ENCODE results near the gene TCF12.
A peak's percentile ranks its signal among the peaks of the same experiment; 100 is the strongest.

Gene TCF12

DNA sequence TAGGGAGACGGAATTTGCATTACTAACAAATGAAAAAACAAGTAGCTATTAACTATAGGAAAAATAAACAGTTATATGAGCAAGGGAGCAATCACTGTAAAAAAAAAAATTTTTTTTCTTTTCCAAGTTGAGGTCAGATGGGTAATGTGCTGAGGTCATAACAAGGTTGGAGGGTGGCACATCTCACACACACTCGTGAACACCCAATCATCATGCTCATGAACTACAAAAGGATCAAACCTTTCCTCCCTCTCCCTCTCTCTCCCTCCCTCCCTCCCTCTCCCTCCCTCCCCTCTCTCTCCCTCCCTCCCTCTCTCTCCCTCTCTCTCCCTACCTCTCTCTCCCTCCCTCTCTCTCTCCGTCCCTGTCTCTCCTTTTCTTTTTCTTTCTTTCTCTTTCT is 360.0 kb downstream of the TCF12 start:
- no peak for DNase-seq

DNA sequence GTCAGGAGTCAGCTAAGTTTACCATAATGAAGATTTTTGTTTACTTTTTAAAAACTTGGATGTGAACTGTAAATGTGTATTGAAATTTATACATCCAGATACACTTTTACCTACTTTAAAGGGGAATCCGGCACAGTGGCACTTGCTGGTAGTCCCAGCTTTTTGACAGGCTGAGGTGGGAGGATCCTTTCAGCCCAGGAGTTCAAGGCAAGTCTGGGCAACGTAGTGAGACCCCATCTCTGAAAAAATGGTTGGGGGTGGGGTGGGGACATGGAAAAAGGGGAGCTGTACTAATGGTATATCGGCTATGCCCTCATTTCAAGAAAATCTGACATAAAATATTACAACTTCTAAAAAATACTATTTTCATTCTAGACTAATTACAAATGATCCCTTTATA is 362.0 kb downstream of the TCF12 start:
- DNase-seq: no peak

DNA sequence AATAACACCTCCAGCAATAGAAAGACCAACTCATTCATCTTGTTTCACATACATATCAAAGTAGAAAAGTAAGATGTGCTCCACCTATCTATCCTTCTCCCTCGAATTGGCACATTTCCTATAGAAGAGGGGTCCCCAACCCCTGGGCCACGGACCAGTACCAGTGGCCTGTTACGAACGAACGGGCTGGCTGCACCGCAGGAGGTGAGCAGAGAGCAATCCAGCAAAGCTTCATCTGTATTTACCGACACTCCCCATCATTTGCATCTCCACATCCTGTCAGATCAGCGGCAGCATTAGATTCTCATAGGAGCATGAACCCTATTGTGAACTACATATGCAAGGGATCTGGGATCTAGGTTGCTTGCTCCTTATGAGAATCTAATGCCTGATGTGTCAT is 362.9 kb downstream of the TCF12 start:
- no peak for DNase-seq

DNA sequence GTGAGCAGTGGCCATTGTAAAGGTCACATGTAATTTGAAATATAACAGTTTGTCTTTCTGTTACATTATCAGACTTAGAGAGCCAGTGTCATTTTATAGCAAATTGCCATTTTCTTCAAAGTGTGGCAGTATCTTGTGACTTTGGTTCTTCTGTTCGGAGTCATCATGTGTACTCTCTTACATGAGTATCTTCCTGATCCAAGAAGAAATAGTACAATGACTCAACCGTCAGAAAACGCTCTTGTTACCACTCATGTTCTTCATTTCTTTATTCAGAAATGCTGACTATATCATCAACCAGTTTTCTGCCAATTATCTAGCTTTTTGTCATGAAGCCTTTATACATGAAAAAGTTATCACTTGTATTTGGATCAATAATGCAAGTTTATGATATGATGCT is 364.2 kb downstream of the TCF12 start:
- no peak for DNase-seq

DNA sequence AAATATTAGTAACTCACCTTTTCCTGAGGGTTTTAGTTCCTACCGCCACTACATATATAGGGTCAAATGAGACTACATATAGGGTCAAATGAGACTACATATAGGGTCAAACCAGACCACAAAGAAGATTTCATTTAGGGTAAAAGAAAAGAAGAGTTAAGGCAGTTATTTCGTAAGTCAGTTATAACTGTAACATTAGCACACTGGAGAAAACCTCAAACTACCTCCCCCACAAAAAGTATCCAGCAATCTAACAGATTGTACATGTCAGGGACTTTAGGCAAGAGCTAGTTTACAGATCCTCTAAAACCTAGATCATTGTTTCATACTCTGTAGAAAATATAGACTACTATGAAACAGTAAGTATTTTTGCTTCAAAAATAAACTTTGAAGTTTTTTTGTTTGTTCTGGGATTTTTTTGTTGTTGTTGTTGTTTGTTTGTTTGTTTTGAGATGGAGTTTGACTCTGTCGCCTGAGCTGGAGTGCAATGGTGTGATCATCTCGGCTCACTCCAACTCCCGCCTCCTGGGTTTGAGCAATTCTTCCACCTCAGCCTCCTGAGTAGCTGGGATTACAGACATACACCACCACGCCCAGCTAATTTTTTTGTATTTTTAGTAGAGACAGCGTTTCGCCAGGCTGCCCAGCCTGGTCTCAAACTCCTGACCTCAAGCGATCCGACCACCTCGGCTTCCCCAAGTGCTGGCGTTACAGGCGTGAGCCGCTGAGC is 365.5 kb downstream of the TCF12 start:
- DNase-seq: no peak

DNA sequence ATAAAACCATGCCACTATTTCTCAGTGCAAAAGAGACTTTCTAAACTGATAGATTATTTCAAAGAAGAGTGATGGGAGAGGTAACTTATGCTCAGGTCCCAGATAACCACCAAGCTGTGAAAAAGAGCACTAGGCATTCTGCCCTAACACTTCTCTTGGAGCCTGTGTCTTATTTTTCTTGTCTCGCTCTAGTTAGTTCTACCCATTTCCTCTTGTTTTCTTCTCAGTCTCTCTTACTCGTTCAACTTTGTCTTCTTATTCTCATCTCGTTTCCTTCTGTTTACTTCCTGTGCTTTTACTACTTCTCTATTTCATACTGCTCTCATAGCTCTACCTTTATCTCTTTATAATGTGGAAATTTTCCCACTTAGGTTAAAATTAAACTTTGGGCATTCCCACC is 366.1 kb downstream of the TCF12 start:
- no peak for DNase-seq

DNA sequence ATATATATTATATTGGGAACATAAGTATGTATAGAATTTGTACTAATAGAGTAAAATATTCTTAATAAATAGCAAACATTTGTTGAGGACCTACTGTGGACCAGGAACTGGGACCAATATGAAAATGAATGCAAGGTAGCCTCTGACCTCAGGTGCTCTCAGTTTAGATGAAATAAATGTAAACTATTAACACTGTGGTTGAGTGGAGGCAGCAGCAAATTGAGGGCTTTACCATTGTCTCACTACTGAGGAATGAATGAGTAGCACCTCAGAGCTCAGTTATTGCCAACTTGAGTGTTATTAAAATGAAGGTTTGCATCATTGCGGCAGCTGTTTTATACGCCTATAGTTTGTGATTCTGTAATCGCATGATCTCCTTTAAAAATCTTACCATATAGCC is 366.9 kb downstream of the TCF12 start:
- DNase-seq: no peak

DNA sequence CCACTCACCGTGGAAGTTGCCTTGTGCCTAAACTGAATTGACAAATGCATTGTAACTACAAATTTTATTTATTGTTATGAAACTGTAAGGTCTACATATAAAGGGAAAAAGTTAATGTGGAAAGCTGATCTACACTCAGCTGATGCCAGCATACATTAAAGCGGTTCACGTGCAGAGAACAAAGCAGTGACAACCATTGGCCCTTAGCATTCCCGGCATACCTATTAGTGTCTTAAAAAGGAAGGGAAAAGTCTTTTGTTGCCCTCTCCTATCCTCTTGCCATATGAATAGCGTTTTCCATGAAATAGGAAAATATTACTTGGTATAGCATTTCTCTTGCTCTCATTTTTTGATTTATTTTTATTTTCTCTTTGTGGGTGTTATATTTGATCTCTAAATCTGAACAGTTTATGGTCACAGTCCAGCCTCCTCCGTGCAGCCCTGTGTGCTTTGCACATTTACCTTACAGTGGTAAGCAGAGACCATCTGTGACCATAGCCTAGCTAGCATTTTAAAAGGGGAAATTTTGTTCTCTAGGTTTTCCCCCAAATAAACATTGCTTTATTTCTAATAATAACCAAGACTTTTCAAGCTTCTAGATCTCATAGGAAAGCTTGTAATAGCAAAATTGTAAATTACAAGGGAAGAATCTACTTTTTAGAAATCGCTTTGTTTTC is 368.1 kb downstream of the TCF12 start:
- no peak for DNase-seq

DNA sequence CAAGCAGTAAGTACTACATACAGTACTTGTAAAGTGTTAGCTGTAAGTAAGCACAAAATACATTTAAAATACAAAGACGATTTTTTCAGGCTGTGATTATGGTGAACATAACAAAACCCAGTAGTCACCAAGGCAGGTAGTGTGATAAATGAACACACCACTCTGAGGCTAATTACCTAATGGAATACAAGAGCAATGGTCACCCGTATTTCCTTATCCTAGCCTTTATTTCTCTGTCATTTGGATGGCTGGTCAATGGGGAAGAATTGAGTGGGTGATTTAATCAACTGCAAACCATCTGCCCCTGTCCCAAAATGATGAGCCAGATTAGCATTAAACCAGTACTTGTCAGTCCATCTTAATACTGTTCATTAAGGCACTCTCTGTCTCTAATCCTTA is 368.7 kb downstream of the TCF12 start:
- no peak for DNase-seq

DNA sequence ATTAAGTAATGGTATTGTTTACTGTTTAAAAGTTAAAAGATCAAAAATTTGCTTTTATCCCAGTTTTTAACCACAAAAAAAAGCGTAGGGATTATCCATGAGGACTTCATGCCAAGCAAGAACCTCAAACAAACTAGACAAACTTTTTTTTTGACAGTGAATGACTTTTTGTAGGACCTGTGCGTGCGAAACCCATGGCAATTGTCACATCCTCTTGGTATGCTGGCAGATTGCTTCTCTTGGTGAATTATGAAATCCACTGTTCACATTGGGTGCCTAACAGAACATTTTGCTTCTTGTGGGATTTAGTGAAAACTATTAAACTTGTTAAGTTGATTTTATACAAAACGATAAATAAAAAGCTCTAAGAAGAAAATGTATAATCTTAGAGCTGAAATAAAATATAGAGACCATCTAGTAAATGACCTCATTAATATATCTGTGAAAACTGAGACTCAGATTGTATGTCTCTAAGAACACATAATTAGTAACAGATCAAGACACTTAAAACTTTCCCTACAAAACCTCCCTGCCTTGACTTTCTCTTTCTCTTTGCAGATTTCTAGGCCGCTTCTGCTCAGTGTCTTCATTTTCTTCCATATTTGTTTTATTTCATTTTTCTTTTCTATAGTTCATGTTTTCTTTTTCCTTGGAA is 370.6 kb downstream of the TCF12 start:
- DNase-seq: no peak

DNA sequence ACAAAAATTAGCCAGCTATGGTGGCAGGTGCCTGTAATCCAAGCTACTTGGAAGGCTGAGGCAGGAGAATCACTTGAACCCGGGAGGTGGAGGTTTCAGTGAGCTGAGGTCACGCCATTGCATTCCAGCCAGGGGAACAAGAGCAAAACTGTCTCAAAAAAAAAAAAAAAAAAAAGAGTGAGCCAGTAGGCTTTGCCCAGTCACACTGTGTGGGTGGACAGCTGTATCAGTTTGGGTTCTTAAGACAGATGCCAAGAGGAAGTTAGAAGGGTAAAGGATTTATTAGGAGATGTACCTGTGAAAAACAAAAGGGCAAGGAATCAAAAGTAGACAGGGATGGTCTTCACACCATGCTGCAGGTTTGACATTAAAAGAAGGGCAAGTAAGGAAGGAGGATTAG is 371.7 kb downstream of the TCF12 start:
- no peak for DNase-seq

DNA sequence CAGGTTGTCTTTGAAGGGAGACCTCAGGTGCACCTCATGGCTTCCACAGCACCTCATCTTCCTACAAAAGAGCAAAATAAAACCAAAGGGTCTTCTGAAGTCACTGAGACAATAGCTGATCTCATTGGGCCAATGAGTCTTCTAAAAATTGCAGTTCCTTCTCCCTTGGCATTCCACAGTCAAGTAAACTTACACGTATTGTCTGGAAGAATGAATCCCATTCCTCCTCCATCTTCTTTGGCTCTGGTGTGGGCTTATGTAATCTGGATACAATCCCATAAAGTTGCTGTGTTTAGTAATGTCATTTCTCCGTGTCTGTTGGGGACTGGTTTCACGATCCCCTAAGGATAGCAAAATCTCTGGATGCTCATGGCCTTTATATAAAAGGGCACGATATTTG is 372.4 kb downstream of the TCF12 start:
- no peak for DNase-seq

DNA sequence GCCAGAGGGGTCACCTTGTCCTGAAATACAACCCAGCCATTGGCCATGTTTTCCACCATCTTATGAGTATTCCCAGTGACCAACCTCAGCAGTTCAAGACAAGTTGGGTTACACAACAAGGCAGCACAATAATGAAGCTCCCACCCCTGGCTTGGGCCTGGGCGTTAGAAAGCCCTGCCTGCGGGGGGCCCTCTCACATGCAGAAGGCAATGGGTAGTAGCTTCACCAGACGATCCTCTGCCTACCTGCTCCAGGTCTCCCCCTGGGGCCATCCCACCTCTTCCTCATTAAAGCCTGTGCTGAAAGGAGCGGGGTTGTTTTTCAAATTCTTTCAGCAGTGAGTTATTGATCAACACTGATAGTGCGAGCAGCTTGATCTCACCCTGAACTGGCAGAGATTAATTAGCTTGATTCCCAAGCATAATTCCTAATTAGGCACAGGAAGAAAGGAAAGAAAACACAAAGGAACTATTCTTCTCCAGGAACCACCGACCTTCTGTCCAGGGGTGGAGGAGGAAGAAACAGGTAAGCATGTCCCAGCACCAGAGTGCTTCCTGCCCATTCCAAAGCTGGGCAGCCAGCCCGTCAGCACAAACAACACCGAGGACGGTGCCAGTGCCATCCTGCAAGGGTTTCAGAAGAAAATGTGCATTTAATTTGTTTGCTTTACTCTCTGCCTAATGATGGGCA is 378.2 kb downstream of the TCF12 start:
- DNase-seq: peak; percentile 32

DNA sequence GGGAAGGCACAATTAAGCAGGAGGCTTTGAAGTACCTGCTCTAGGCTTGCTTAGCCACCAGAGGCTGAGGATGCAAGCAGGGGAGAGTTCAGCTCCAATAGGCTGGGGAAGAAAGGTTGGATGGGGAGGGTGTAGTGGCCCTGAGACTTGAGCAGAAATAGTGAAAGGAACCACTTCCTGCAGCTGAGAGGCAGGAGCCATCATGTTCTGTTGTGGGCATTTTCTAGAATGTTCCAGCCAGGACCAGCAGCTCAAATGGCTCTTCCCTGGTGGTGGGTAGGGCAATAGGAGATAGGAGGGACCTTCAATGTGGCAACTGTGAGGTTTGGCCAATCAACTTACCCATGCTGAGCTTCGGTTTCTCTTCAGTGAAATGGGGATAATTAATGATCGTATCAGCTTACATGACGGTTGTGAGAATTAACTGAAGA is 378.7 kb downstream of the TCF12 start:
- DNase-seq: peak; percentile 24

DNA sequence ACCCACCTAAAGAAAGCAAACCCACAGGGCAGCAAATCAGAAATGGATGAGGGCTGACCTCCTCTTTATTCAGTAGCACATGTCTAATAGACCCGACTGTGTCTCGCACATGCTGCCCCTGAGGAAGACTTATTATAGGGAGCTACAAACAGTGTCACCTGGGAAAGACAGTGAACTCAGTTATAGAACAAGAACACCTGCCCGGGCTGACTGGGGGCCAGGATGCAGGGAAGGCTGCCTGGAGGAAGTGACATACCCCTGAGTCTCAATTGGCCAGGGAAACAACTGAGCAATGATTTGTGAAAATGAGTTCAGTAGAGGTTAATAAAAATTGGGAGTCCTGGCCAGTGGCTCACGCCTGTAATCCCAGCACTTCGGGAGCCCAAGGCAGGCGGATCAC is 379.2 kb downstream of the TCF12 start:
- peak; percentile 32 for DNase-seq

DNA sequence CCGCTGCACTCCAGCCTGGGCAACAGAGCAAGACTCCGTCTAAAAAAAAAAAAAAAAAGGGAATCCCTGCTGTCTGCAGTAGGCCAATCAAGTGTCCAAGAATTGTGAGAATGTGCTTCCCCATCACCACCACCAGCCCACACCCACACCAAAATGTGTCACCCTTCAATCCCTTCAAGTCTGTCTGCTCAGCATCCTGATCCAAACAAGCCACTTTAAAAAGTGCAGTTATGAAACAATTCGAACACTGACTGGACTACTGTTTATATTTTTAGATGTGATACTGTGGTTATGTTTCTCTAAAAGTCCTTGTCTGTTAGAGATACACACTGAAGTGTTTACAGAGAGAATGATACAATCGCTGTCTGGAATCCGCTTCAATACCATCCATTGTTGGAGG is 379.8 kb downstream of the TCF12 start:
- peak; percentile 4 for DNase-seq

DNA sequence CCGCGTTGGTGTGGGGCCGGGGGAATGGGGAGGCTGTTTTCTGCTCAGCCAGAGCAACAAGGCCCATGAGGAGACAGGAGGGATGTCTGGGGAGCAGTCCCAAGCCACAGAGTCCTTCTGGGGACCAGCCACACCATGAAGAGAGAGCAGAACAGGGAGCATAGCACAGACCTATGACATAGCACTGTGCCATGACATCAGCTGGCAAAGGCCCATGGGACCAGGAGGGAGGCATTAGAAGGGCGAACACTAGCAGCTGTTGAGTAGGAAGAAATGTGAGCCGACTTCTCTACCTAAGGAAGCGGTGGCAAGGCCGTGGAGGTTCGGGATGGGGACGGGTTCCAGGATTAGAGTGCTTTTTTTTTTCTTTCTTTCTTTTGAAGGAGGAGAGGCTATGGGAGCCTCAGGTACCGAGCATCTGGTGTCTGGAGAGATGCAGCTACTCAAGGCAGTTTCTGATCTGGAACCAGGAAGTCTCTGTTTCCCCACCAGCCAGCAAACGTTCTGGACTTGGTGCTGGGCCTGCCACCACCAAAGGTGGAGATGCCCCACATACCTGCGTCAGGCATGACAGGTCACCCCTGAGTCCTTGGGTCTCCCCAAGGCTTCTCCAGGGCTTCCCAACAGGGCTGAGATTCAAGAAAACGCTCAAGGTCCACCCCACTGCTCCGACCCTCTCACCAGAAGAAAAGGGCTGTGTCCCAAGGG is 380.6 kb downstream of the TCF12 start:
- DNase-seq: peak; percentile 35

DNA sequence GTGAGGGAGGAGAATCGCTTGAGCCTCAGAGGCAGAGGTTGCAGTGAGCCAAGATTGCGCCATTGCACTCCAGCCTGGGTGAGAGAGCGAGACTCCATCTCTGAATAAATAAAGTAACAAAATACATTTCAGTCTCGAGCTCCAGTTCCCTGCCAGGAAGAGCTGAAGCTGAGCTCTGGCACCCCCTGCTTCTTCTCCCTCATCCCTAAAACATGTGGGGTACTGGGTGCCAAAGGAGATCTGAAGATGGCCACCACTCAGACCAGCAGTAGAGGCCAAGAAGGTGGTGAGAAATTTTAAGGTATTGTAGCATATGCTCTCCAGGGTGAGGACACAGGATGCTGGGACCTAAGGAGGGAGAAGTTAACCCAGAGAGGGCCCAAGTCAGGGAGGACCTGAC is 382.9 kb downstream of the TCF12 start:
- no peak for DNase-seq

DNA sequence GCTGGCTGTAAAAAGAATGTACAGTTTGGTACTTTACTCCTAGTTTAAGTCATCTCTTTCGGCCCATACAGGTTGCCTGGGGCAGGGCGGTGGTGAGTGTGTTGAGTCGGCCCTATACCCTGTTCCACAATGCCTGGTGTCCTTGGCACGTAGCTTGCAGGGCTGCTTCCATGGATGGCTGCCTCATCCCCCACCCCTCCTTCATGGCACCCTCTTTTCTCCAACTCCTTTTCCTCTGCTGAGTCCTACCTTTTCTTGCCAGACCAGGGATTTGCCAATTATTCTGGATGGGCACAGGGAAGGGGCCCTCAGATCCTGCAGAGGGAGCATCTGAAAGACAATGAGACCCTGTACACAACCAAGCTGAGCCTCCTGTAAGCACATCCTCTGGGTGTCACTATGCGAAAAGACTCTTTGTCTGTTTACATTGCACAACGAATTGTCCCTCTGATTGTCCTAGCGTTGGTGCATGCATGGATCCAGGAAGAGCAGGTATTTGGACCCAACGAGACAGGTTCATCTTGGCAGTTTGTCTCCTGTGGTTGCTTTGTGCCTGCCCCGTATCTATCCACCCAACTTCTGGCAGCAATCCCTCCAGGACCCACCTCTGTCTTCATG is 384.3 kb downstream of the TCF12 start:
- DNase-seq: peak; percentile 37

DNA sequence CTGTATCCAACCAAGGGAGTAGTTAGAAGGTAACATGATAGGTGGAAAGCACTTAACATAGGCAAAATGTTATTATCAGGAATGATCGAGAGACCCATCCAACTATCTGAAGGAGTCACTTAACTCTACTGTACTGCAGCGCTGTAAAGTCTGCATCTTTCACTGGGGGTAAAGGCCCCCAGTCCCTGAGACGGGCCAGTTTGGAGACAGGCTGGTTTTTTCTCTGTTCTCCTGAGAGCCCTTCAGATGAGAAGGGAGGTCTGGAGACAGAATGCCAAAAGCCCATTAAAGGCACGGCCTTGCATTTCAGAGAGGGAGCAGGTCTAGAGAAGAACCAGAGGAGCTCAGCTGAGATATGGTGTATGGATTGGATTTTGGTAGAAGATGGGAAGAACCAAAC is 386.6 kb downstream of the TCF12 start:
- DNase-seq: no peak

DNA sequence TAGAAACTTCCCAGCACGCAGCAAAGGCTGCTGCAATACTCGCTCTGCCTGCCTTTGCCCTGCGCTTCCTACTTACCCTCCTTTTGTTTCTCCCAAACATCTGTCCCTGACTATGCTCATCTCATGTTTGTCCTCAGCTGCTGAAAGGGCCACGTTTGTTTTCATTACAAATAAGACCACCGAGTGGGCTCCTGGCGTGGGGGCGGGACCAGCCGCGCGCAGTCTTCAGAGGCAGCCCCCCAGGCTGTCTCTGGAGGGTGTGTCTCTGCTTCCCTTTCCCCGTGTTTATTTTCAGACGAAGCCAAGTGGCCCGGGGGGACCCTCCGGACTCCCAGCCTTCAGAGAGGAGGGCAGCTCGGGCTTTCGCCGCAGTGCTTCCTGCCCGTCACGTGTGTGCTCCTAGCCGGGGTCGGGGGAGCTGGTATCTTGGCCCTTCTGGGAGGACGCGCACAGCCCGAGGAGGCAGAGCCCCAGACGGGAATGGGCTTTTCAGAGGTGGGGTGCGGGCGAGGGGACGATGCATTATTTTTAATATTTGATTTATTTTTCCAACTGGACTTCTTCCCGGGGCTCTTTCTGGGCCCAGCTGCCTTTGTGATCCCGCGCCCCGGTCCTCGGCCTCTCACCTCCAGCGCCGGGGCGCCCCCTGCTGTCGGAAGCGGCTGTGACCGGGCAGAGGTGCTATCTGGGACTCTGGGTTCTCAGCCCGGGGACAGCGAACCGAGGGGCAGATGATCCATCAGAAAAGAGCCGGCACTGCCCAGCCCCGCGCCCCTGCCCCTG is 387.9 kb downstream of the TCF12 start:
- peak; percentile 95 for DNase-seq

DNA sequence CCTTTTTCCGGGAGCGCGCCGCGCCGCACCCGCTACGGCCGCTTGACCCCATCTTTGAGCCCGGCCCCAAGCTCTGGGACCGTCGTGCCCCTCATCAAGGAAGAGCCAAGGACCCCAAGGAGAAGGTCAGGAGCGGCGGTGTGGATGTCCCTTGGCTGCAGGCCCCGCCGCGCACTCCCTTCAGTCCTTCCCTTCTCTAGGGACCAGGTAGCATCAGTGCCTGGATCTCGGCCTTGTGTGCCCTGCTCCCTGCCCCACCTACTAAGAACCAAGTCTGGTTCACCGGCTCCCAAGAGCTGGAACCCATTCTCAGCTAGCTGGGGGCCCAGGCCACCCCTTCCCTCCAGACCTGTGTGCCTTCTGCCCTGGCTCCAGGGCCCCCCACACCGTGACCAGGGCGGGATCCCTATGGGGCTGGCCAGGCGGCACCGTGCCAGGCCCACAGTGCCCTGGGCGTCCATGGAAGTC is 388.5 kb downstream of the TCF12 start:
- DNase-seq: no peak

Data from activated CD8-positive, alpha-beta memory T cell treated with anti-CD3 and anti-CD28 coated beads for 24 hours (primary cell).